Fibroblast of lung (primary cell): ENCODE measurements around the gene EPSTI1.

ENCODE experiments used
- EZH2 ChIP-seq: IDR thresholded peaks from 2 replicates; pipeline ENCODE4 v1.5.1; 2012; ENCODE audit warnings: low read length, control low read depth, mild to moderate bottlenecking; ENCODE audit errors: missing control alignments
- TF ChIP-seq, protein P1 (sequence below), 2 donors: IDR thresholded peaks in 1 of 2; conservative IDR thresholded peaks in 1 of 2; 1 replicate in 1 of 2; 2 replicates in 1 of 2; pipeline ENCODE4 v1.5.1; 2011 to 2012; ENCODE audit warnings: low read length in 2 of 2, control low read depth in 1 of 2, inconsistent platforms in 1 of 2, low read depth in 1 of 2, mild to moderate bottlenecking in 1 of 2

- TF ChIP-seq, protein P1, sequence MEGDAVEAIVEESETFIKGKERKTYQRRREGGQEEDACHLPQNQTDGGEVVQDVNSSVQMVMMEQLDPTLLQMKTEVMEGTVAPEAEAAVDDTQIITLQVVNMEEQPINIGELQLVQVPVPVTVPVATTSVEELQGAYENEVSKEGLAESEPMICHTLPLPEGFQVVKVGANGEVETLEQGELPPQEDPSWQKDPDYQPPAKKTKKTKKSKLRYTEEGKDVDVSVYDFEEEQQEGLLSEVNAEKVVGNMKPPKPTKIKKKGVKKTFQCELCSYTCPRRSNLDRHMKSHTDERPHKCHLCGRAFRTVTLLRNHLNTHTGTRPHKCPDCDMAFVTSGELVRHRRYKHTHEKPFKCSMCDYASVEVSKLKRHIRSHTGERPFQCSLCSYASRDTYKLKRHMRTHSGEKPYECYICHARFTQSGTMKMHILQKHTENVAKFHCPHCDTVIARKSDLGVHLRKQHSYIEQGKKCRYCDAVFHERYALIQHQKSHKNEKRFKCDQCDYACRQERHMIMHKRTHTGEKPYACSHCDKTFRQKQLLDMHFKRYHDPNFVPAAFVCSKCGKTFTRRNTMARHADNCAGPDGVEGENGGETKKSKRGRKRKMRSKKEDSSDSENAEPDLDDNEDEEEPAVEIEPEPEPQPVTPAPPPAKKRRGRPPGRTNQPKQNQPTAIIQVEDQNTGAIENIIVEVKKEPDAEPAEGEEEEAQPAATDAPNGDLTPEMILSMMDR (conservative IDR thresholded peaks at IDR 0.05 in 1 of 2, IDR thresholded peaks at IDR 0.05 in 1 of 2; ENCODE audit: low read depth in 1 of 2, low read length in 2 of 2): no peak
- TF ChIP-seq EZH2: no peak
Measured at GRCh38 chr13:42860485-42860884, 131.6 kb downstream of the EPSTI1 start.
